ENCODE results near the gene FAN1. TPM values are rescaled to one million over a fixed set of nuclear protein-coding genes. Genes with fewer than 3 reads are reported as not detected.

The FAN1 gene
- polyA plus RNA-seq, 1 of the 3 experiments (the other 2 are of a cell fraction) = 5.7 TPM

DNA sequence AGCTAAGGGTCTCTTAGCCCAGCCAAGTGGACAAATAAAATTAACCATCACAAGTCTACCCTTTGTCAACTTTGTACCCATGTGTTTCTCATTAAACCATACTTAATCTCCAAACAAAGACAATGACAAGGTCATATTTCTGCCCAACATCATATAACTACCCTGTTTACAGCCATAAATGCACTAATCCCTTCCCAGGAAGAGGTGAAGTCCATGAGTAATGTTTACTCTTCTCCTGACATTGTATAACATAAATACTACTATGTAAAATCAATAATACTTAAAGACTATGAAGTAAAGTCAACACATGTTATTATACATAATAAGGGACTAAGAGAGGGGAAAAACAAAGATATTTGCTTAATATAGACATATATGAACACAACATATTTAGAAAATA is 38.5 kb upstream of the FAN1 start:
- no peak for DNase-seq
- no peaks in the 10 kb centered on the region for H3F3A ChIP-seq (replicated peaks; ENCODE audit: insufficient read depth)
- no peak overlapping the region for H3K4me3 ChIP-seq (ENCODE audit: low read depth in 2 of 2, low read length in 1 of 2)
- H3K9me2 ChIP-seq = no peaks in the 10 kb centered on the region
- no peaks in the 10 kb centered on the region for H4K20me1 ChIP-seq (ENCODE audit: insufficient read depth)
- H3K36me3 ChIP-seq (replicated peaks in 1 of 2; ENCODE audit: control insufficient read depth in 1 of 2, insufficient read depth in 2 of 2, low read length in 1 of 2) = no peaks in the 10 kb centered on the region
- no peak overlapping the region for H2AFZ ChIP-seq (ENCODE audit: low read depth)
- no peak overlapping the region for H3K4me2 ChIP-seq
- CTCF ChIA-PET = interaction anchor here (1.5 kb wide), 1 partner anchor 264 kb away, joined by 5 read pairs; no protein-coding TSS in a partner anchor
- no peaks in the 10 kb centered on the region for H3K27me3 ChIP-seq (ENCODE audit: insufficient read depth)
- no peak overlapping the region for H3K9ac ChIP-seq
- H3K4me1 ChIP-seq (ENCODE audit: control insufficient read depth in 1 of 2, insufficient read depth in 2 of 2, low read depth in 1 of 2, low read length in 1 of 2) = no peaks in the 10 kb centered on the region
- POLR2A ChIA-PET = no interaction called here
- H3K27ac ChIP-seq (ENCODE audit: low read depth in 2 of 2, low read length in 1 of 2) = no peak overlapping the region
- TF ChIP-seq YY1 (IDR thresholded peaks at IDR 0.05; ENCODE audit: low read depth) (no peak), MXI1 (IDR thresholded peaks at IDR 0.05; ENCODE audit: low read depth, low read length) (no peak), SIN3A (IDR thresholded peaks at IDR 0.05; ENCODE audit: borderline replicate concordance, low read depth, low read length) (no peak), RFX5 (IDR thresholded peaks at IDR 0.05; ENCODE audit: low read length) (no peak), TAF1 (IDR thresholded peaks at IDR 0.05; ENCODE audit: borderline replicate concordance, low read depth, low read length) (no peak), NRF1 (IDR thresholded peaks at IDR 0.05; ENCODE audit: low read depth, low read length) (no peak), ELF1 (IDR thresholded peaks at IDR 0.05) (no peak), RXRA (IDR thresholded peaks at IDR 0.05; ENCODE audit: borderline replicate concordance, low read depth) (no peak)
- TF ChIP-seq, protein P1, sequence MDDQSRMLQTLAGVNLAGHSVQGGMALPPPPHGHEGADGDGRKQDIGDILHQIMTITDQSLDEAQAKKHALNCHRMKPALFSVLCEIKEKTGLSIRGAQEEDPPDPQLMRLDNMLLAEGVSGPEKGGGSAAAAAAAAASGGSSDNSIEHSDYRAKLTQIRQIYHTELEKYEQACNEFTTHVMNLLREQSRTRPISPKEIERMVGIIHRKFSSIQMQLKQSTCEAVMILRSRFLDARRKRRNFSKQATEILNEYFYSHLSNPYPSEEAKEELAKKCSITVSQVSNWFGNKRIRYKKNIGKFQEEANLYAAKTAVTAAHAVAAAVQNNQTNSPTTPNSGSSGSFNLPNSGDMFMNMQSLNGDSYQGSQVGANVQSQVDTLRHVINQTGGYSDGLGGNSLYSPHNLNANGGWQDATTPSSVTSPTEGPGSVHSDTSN (IDR thresholded peaks at IDR 0.05) = no peak
- TF ChIP-seq, protein P2, sequence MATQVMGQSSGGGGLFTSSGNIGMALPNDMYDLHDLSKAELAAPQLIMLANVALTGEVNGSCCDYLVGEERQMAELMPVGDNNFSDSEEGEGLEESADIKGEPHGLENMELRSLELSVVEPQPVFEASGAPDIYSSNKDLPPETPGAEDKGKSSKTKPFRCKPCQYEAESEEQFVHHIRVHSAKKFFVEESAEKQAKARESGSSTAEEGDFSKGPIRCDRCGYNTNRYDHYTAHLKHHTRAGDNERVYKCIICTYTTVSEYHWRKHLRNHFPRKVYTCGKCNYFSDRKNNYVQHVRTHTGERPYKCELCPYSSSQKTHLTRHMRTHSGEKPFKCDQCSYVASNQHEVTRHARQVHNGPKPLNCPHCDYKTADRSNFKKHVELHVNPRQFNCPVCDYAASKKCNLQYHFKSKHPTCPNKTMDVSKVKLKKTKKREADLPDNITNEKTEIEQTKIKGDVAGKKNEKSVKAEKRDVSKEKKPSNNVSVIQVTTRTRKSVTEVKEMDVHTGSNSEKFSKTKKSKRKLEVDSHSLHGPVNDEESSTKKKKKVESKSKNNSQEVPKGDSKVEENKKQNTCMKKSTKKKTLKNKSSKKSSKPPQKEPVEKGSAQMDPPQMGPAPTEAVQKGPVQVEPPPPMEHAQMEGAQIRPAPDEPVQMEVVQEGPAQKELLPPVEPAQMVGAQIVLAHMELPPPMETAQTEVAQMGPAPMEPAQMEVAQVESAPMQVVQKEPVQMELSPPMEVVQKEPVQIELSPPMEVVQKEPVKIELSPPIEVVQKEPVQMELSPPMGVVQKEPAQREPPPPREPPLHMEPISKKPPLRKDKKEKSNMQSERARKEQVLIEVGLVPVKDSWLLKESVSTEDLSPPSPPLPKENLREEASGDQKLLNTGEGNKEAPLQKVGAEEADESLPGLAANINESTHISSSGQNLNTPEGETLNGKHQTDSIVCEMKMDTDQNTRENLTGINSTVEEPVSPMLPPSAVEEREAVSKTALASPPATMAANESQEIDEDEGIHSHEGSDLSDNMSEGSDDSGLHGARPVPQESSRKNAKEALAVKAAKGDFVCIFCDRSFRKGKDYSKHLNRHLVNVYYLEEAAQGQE (IDR thresholded peaks at IDR 0.05; ENCODE audit: low read depth, low read length) = no peak
- TF ChIP-seq, protein P3, sequence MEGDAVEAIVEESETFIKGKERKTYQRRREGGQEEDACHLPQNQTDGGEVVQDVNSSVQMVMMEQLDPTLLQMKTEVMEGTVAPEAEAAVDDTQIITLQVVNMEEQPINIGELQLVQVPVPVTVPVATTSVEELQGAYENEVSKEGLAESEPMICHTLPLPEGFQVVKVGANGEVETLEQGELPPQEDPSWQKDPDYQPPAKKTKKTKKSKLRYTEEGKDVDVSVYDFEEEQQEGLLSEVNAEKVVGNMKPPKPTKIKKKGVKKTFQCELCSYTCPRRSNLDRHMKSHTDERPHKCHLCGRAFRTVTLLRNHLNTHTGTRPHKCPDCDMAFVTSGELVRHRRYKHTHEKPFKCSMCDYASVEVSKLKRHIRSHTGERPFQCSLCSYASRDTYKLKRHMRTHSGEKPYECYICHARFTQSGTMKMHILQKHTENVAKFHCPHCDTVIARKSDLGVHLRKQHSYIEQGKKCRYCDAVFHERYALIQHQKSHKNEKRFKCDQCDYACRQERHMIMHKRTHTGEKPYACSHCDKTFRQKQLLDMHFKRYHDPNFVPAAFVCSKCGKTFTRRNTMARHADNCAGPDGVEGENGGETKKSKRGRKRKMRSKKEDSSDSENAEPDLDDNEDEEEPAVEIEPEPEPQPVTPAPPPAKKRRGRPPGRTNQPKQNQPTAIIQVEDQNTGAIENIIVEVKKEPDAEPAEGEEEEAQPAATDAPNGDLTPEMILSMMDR (IDR thresholded peaks at IDR 0.05) = no peak
- TF ChIP-seq, protein P4, sequence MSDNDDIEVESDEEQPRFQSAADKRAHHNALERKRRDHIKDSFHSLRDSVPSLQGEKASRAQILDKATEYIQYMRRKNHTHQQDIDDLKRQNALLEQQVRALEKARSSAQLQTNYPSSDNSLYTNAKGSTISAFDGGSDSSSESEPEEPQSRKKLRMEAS (IDR thresholded peaks at IDR 0.05; ENCODE audit: low read depth) = no peak
- no peaks in the 10 kb centered on the region for H3K79me2 ChIP-seq (ENCODE audit: insufficient read depth)
- no peaks in the 10 kb centered on the region for H3K9me3 ChIP-seq
